GM18505 (cell line): Measurements from ENCODE around the gene GALNT17.

Experiments used
- ATAC-seq: cut with Tn5 transposase; IDR thresholded peaks from one replicate; pipeline ENCODE4 v1.9.1; 2021; ENCODE audit not compliant: unreplicated experiment
- POLR2A ChIP-seq: IDR thresholded peaks from 4 replicates; pipeline ENCODE4 v1.6.1; 2011; ENCODE audit warnings: borderline replicate concordance; ENCODE audit not compliant: insufficient read depth, insufficient read length; ENCODE audit errors: extremely low read depth

Gene GALNT17

GRCh38 chr7:71526106-71526505 lies 394.2 kb downstream of the GALNT17 start:
- no peak for ATAC-seq
- TF ChIP-seq POLR2A, result no peak

- no peak for ATAC-seq
- no peak for TF ChIP-seq POLR2A
Observed at GRCh38 chr7:71527213-71527612, 395.3 kb downstream of the GALNT17 start.

GRCh38 chr7:71535616-71536015 lies 403.7 kb downstream of the GALNT17 start:
- ATAC-seq, result no peak
- TF ChIP-seq POLR2A, result no peak

- no peak for TF ChIP-seq POLR2A
- ATAC-seq, result no peak
Observed at GRCh38 chr7:71538210-71538609, 406.3 kb downstream of the GALNT17 start.

GRCh38 chr7:71539615-71540014 lies 407.7 kb downstream of the GALNT17 start:
- no peak for ATAC-seq

GRCh38 chr7:71541707-71542353 lies 409.9 kb downstream of the GALNT17 start:
- no peak for TF ChIP-seq POLR2A
- no peak for ATAC-seq

More at GRCh38 chr7:71539615-71540014, 407.7 kb downstream of the GALNT17 start:
- no peak for TF ChIP-seq POLR2A

- no peak for TF ChIP-seq POLR2A
- ATAC-seq, result no peak
Observed at GRCh38 chr7:71543396-71543795, 411.5 kb downstream of the GALNT17 start.

GRCh38 chr7:71544816-71545215 lies 412.9 kb downstream of the GALNT17 start:
- TF ChIP-seq POLR2A, result no peak
- ATAC-seq, result no peak

- TF ChIP-seq POLR2A, result no peak
Observed at GRCh38 chr7:71547426-71547825, 415.5 kb downstream of the GALNT17 start.

GRCh38 chr7:71548746-71549145 lies 416.8 kb downstream of the GALNT17 start:
- no peak for ATAC-seq
- TF ChIP-seq POLR2A, result no peak

More at GRCh38 chr7:71547426-71547825, 415.5 kb downstream of the GALNT17 start:
- no peak for ATAC-seq

GRCh38 chr7:71553306-71553705 lies 421.4 kb downstream of the GALNT17 start:
- TF ChIP-seq POLR2A, result no peak
- no peak for ATAC-seq

- ATAC-seq, result no peak
- TF ChIP-seq POLR2A, result no peak
Observed at GRCh38 chr7:71555758-71556157, 423.8 kb downstream of the GALNT17 start.

GRCh38 chr7:71558806-71559613 lies 427.1 kb downstream of the GALNT17 start:
- TF ChIP-seq POLR2A, result no peak
- no peak for ATAC-seq
